Middle frontal gyrus (tissue), 1 donor: Measurements from ENCODE around the gene CERS6.

ENCODE experiments used
- DNase-seq: peaks from one replicate; pipeline ENCODE4 v3.0.0-alpha.2; 2015; ENCODE audit warnings: low spot score; ENCODE audit errors: extremely low spot score

CERS6 gene

DNA sequence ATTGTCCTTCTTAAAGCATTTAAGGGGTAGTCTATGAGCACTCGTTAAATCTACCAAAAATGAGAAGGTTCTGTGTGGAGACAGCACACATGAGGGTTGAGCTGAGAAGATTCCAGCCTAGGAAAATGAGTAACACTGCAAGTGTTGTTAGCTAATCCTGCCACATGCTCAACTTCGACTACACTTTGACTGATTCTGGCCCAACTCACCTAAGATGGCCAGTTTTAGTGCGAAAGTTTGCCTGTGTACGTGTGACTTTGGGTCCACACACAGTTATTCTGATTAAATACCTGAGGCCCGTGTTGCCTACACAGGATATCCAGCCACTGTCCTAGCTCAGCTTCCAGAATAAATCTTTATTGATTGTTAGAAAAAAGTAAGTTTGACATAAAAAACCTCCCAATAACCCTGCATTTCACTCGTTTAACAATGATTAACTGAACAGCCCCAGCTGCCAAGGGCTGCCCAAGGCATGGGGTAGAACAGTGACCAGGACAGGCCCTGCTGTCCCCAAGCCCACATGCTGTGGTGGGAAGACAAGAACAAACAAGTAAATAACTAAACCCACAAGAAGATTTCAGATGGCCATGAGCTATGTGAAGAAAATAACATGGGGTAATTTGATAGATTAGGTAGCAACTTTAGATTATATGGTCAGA is 14.7 kb upstream of the CERS6 start:
- no peak for DNase-seq

- no peak for DNase-seq
Measured at GRCh38 chr2:168443818-168444217, 12.3 kb upstream of the CERS6 start.

DNA sequence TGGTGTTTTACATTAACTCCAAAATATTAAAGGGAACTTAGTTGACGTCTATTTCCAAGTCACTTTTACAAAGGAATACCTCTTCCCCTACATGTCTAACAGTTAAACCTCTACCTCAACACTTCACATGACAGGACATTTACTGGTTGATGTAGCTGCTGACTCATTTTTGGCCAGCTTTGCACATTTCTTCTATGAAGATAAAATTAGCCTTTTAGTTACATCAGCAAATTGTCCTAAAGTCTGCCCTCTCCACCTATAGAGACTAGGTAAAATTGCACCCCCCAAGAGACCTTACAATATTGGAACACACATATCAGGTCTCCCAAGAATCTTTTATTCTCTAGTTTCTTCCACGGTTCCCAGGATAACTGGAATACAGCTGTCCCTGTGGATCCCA is 10.1 kb upstream of the CERS6 start:
- no peak for DNase-seq

GRCh38 chr2:168448980-168449379 is 7.1 kb upstream of the CERS6 start:
- no peak for DNase-seq

GRCh38 chr2:168449419-168449818 is 6.7 kb upstream of the CERS6 start:
- no peak for DNase-seq

DNA sequence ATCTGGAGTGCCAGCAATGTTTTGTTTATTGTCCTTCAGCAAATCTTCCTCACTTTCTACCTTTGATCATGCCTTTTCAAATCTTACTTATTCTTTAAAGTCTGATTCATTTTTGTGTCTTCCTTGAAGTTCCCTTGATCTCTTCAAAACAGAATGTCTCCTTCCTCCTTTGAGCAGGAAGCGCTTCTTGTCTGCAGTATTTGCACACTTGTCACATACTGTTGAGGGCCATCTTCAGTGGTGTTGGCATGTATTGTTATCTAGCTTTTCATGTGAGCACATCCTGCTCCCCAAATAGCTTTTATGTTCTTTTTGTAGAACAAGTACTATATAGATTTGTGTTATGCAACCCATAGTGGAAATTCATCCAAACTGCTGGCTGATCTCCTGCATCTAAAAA is 5.9 kb upstream of the CERS6 start:
- no peak for DNase-seq

DNA sequence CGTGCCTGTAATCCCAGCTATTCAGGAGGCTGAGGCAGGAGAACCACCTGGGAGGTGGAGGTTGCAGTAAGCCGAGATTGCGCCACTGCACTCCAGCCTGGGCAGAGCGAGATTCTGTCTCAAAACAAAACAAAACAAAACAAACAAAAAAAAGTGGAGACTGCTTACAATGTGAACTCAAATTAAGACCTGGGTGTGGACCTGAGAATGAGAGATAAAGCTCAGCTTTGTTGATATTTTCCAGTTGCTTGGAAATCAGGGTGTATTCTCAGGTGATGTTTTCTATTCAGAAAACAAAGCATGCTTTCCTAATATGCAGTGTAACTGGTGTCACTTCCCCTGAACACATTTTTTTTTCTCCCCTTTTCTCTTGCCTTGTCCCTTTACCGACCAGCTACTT is 5.3 kb upstream of the CERS6 start:
- DNase-seq = no peak

- no peak for DNase-seq
Measured at GRCh38 chr2:168452781-168453180, 3.3 kb upstream of the CERS6 start.

- no peak for DNase-seq
Measured at GRCh38 chr2:168453404-168453803, 2.7 kb upstream of the CERS6 start.

DNA sequence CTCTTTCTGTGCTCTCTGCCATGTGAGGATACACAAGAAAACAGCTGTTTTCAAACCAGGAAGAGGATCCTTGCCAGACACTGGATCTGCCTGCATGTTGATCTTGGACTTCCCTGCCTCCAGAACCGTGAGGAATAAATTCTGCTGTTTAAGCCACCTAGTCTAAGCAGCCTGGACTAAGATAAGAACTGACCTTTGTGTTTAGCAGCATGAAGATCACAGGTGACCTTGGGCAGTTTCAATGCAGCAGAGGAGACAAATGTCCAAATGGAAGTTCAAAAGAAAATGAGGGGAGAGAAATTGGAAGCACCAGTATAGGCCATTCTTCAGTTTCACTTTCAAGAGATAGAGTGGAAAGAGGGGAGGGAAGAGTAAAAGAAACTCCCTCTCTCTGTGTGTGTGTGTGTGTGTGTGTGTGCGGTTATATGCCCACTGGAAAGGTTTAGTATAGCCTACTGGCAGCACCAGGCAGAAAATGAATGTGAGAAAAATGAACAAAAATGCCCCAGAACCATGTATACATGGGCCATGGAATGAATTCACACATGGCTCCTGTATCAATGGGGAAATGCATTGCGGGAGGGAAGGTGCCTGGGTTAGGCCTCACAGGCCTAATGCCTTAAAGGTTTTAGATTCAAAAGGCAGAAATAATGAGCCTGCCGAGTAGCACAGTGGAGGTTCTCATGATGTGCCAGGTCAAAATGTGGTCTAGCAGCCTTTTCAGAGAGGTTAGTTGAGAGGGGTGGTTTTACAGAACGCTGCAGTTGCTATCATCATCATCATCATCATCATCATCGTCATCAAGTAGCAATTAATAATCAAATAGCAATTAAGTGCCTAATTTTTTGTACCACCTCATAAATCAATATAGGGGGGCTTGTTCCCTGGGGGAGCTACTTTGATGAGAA is 1.1 kb upstream of the CERS6 start:
- no peak for DNase-seq

- no peak for DNase-seq
Measured at GRCh38 chr2:168456521-168457189, 583 bp downstream of the CERS6 start.

DNA sequence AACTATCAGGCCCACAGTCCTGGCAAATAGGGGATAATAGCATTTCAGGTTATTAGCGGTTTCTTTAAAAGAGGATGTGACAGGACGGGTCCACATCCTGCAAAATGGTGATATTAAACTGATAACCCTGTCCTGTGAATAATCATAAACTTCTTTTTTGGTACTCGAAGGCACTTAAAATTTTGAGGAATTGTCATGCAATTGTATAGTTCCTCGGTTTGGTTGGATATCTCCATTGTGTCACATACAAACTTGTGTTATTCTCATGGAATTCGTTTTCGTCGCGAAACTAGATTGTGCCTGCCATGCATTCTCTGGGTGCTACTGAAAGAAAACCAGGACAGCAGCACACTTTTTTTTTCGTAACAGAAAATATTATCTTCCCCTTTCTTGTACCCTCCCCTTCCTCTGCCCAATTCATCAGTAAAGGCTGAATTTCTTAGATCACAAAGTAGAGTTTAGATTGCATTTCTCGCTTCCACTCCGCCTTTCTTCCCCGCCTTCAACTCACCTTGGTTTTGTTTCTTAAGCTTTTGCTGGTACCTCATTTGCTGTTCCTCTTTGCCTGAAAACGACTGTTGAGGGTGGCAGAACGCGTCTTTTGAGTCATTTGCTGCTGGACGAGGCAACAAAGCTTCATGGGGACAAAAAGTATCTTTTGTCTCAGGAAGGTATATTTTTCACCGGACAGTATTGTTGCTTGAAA is 1.3 kb downstream of the CERS6 start:
- DNase-seq = no peak

- no peak for DNase-seq
Measured at GRCh38 chr2:168458139-168458538, 2.1 kb downstream of the CERS6 start.

DNA sequence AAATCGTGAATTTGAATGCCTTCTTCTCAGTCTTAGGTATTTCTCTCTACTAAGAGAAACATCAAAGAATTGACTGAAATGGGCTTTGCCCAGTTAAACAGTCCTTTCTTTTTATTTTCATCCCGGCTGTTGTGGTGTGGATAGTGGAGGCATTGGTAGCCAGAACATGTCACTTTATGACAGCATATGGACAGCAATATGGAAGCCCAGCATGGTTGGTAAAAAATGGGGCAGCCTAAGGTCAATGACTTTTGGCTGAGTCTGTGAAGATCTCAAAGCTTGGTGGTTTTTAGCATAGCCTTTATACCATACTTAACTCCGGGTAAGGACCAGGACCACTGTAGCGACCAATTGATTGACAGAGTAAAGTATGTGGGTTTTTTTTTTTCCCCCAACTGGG is 3.2 kb downstream of the CERS6 start:
- no peak for DNase-seq

DNA sequence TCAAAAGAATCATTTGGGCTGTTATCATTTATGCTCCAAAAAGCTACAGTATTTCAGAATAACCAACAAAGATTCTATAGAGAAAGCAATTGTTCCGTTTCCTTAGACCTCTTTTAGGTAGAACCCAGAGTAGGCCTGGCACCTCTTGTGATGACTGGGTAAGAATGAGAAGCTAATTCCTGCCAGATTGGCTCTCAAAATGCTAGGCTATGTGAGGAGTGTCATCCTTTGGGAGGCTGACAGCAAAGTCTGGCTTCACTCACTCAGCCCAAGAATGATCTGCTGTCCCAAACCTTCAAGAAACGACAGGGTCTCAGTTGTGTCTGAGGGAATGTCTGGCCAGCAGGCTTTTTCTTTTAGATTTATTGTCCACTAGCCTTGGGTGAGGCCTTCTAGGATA is 4.5 kb downstream of the CERS6 start:
- DNase-seq = no peak

DNA sequence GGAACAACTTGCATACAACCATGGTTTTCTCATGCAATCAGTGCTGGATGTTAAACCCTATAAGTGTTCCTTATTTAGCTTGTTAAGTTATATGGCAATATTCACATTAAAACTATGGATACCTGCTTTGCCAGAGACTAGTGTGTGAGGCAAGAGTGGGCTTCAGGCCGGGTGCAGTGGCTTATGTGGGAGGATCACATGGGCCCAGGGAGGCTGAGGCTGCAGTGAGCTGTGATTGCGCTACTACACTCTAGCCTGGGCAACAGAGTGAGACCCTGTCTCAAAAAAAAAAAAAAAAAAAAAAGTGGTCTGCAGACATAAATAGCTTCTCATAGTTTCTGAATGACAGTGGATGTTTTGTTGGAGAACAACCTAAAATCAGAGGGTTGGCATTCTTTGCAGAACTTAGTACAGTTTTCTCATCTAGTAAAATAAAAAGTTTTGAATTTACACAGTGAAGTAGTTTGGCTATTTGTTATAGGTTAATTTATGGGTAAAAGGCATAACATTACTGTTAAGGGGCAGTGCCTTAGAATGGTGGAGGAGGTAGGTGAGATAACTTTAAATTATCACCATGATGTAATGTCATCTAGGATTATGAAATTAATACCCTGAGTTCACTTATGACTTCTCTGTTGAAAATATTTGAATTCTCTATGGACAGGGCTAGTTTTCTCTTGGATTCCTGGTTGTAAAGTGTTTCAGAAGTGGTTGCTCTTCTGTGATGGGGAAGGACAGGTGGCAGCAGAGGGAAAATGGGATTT is 5.3 kb downstream of the CERS6 start:
- DNase-seq = no peak

- DNase-seq = no peak
Measured at GRCh38 chr2:168461942-168462331, 5.9 kb downstream of the CERS6 start.

DNA sequence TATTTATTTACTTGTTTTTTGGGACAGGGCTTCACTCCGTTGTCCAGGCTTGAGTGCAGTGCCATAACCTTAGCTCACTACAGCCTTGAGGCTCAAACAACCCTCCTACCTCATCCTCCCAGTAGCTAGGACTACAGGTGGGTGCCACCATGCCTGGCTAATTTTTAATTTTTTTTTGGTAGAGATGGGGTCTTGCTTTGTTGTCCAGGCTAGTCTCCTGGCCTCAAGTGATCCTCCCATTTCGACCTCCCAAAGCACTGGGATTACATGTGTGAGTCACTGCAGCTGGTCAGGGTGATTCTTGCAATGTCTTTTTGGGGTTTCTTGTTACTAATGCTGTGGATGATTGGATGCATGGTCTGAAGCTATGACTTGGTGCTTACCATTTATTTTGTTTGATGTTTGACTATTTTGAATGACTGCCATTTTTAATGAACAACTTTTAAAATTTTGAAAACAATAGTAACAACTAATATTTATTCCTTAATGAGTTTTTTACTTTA is 6.5 kb downstream of the CERS6 start:
- DNase-seq = no peak

DNA sequence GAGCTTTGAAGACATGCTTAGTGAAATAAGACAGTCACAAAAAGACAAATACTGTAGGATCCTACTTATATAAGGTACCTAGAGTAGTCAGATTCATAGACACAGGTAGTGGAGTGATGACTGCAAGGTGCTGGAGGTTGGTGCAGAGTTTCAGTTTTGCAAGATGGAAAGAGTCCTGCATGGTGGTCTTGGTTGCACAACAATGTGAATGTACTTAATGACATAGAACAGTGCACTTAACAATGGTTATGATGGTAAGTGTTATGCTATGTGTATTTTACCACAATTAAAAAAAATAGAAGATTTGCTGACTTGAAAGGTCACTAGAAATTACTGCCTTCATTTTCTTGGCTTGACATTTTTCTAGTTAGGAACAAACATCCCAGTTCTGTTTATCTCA is 9.5 kb downstream of the CERS6 start:
- DNase-seq = no peak

- DNase-seq = no peak
Measured at GRCh38 chr2:168466190-168466737, 10.2 kb downstream of the CERS6 start.
